ENCODE measurements around the gene CREB3L2. TPM values are rescaled to one million over a fixed set of nuclear protein-coding genes. Genes with fewer than 3 reads are reported as not detected.
A peak's percentile ranks its signal among the peaks of the same experiment; 100 is the strongest.

CREB3L2 gene
- total RNA-seq, 1 donor from 2014 or later = 50.6 TPM

GRCh38 chr7:137933270-137934017 lies 68.4 kb downstream of the CREB3L2 start:
- H3K27me3 Mint-ChIP-seq (ENCODE audit: unreplicated experiment) = no peaks in the 10 kb centered on the region
- H3K36me3 Mint-ChIP-seq (ENCODE audit: low read depth, unreplicated experiment) = peaks cover 13% of the 10 kb centered on the region
- peaks cover 40% of the 10 kb centered on the region for H3K4me1 Mint-ChIP-seq (ENCODE audit: unreplicated experiment)
- H3K4me3 Mint-ChIP-seq (ENCODE audit: unreplicated experiment) = no peak overlapping the region
- peak overlapping the region; percentile 59 for H3K27ac Mint-ChIP-seq (ENCODE audit: unreplicated experiment)
- no peak for TF ChIP-seq CTCF (IDR thresholded peaks at IDR 0.05; ENCODE audit: unreplicated experiment)
- no peaks in the 10 kb centered on the region for H3K9me3 Mint-ChIP-seq (ENCODE audit: unreplicated experiment)
- DNase-seq (ENCODE audit: low spot score) = no peak

- H3K9me3 Mint-ChIP-seq (ENCODE audit: unreplicated experiment) = no peaks in the 10 kb centered on the region
- peak overlapping the region; percentile 59 for H3K27ac Mint-ChIP-seq (ENCODE audit: unreplicated experiment)
- H3K36me3 Mint-ChIP-seq (ENCODE audit: low read depth, unreplicated experiment) = peaks cover 13% of the 10 kb centered on the region
- no peak for TF ChIP-seq CTCF (IDR thresholded peaks at IDR 0.05; ENCODE audit: unreplicated experiment)
- DNase-seq (ENCODE audit: low spot score) = no peak
- peaks cover 40% of the 10 kb centered on the region for H3K4me1 Mint-ChIP-seq (ENCODE audit: unreplicated experiment)
- no peaks in the 10 kb centered on the region for H3K27me3 Mint-ChIP-seq (ENCODE audit: unreplicated experiment)
- no peak overlapping the region for H3K4me3 Mint-ChIP-seq (ENCODE audit: unreplicated experiment)
These were observed 69.0 kb downstream of the CREB3L2 start for GRCh38 chr7:137932881-137933269.

DNA sequence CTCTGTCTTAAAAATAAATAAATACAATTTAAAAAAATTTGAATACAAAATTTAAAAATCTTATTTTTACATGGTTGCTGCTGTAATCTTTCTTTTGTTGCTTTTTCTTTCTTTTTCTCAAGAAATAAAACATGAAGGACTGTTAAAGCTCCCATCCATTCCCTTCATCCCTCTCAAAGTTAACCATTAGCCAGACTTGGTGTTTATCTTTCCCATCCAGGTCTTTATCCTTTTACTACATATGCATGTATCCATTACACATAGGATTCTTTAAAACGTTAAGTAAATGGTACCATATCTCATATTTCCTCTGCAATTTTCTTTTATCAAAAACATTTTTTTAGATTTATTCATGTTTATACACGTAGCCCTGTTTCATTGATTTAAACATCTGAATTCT lies 70.1 kb downstream of the CREB3L2 start:
- H3K36me3 Mint-ChIP-seq (ENCODE audit: low read depth, unreplicated experiment) = peaks cover 16% of the 10 kb centered on the region
- no peaks in the 10 kb centered on the region for H3K27me3 Mint-ChIP-seq (ENCODE audit: unreplicated experiment)
- no peak for TF ChIP-seq CTCF (IDR thresholded peaks at IDR 0.05; ENCODE audit: unreplicated experiment)
- H3K4me1 Mint-ChIP-seq (ENCODE audit: unreplicated experiment) = peaks cover 40% of the 10 kb centered on the region
- DNase-seq (ENCODE audit: low spot score) = no peak
- H3K9me3 Mint-ChIP-seq (ENCODE audit: unreplicated experiment) = no peaks in the 10 kb centered on the region
- H3K4me3 Mint-ChIP-seq (ENCODE audit: unreplicated experiment) = no peak overlapping the region
- H3K27ac Mint-ChIP-seq (ENCODE audit: unreplicated experiment) = no peak overlapping the region

GRCh38 chr7:137930581-137930980 lies 71.3 kb downstream of the CREB3L2 start:
- Mint-ChIP-seq H3K4me1 (ENCODE audit: unreplicated experiment) (peaks cover 30% of the 10 kb centered on the region), H3K36me3 (ENCODE audit: low read depth, unreplicated experiment) (peaks cover 27% of the 10 kb centered on the region), H3K27ac (ENCODE audit: unreplicated experiment) (no peak overlapping the region), H3K4me3 (ENCODE audit: unreplicated experiment) (no peak overlapping the region), H3K9me3 (ENCODE audit: unreplicated experiment) (no peaks in the 10 kb centered on the region), H3K27me3 (ENCODE audit: unreplicated experiment) (no peaks in the 10 kb centered on the region)
- TF ChIP-seq CTCF (IDR thresholded peaks at IDR 0.05; ENCODE audit: unreplicated experiment) = no peak
- DNase-seq (ENCODE audit: low spot score) = no peak

- no peak overlapping the region for H3K4me3 Mint-ChIP-seq (ENCODE audit: unreplicated experiment)
- no peaks in the 10 kb centered on the region for H3K9me3 Mint-ChIP-seq (ENCODE audit: unreplicated experiment)
- no peak for DNase-seq (ENCODE audit: low spot score)
- peak overlapping the region; percentile 54 for H3K27ac Mint-ChIP-seq (ENCODE audit: unreplicated experiment)
- peaks cover 33% of the 10 kb centered on the region for H3K36me3 Mint-ChIP-seq (ENCODE audit: low read depth, unreplicated experiment)
- TF ChIP-seq CTCF (IDR thresholded peaks at IDR 0.05; ENCODE audit: unreplicated experiment) = no peak
- no peaks in the 10 kb centered on the region for H3K27me3 Mint-ChIP-seq (ENCODE audit: unreplicated experiment)
- H3K4me1 Mint-ChIP-seq (ENCODE audit: unreplicated experiment) = peaks cover 18% of the 10 kb centered on the region
These were observed 73.3 kb downstream of the CREB3L2 start for GRCh38 chr7:137928626-137929025.
